ENCODE results near the gene RPL29. TPM values are rescaled to one million over a fixed set of nuclear protein-coding genes. Genes with fewer than 3 reads are reported as not detected.
"Not testable (repeated sequence)": the region's sequence is repeated elsewhere in the genome, so short reads cannot be mapped to it uniquely, and the experiment has no call there.

Gene RPL29
- 1,000 to 10,000 TPM; 1,843 to 1,901 TPM for total RNA-seq
- polyA plus RNA-seq (2013, experiment 1 of 2), result 3,206 TPM
- polyA plus RNA-seq (2013, experiment 2 of 2), result 3,014 TPM
- 464 to 1,042 (median 670) reads per million in 172 experiments for total RNA-seq

GRCh38 chr3:51995346-51996163, at the start of gene RPL29:
Gene RPL29, minus strand, starts transcription at chr3:51995895. Its CDS starts 434 bp downstream, at chr3:51995461.
- TF ChIP-seq, protein P1, sequence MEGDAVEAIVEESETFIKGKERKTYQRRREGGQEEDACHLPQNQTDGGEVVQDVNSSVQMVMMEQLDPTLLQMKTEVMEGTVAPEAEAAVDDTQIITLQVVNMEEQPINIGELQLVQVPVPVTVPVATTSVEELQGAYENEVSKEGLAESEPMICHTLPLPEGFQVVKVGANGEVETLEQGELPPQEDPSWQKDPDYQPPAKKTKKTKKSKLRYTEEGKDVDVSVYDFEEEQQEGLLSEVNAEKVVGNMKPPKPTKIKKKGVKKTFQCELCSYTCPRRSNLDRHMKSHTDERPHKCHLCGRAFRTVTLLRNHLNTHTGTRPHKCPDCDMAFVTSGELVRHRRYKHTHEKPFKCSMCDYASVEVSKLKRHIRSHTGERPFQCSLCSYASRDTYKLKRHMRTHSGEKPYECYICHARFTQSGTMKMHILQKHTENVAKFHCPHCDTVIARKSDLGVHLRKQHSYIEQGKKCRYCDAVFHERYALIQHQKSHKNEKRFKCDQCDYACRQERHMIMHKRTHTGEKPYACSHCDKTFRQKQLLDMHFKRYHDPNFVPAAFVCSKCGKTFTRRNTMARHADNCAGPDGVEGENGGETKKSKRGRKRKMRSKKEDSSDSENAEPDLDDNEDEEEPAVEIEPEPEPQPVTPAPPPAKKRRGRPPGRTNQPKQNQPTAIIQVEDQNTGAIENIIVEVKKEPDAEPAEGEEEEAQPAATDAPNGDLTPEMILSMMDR (IDR thresholded peaks at IDR 0.05), result no peak
- DNase-seq (peak; percentile 87 to 97 (median 91)), ATAC-seq (ENCODE audit: poor library complexity) (peak; percentile 98)
- Mint-ChIP-seq H3K4me1 (ENCODE audit: low read depth) (peaks cover 31% of the 10 kb centered on the region), H3K4me3 (peak within 1 kb of the TSS; percentile 99), H3K36me3 (ENCODE audit: low read depth) (peaks cover 40% of the 10 kb centered on the region), H3K9me3 (no peaks in the 10 kb centered on the region), H3K27me3 (no peaks in the 10 kb centered on the region), H3K27ac (peak within 1 kb of the TSS; percentile 97)
- peaks cover 34% of the 10 kb centered on the region for H3K36me3 ChIP-seq (ENCODE audit: insufficient read depth, low read length)
- POLR2A ChIA-PET, result interaction anchor here (0.6 to 2.9 kb wide), 18 partner anchors 10 to 496 kb away, joined by 3 to 35 read pairs (median 4); partner anchors contain the start of genes ABHD14A, ABHD14B, ACY1 and DCAF1
- peak within 1 kb of the TSS; percentile 88 to 95 for H3K27ac ChIP-seq (ENCODE audit: low read depth in 1 of 2, low read length in 2 of 2)
- intact Hi-C loops (cut with DNase I, micrococcal nuclease), result loop anchor here (1.0 to 10.0 kb wide), 6 partner anchors 20 to 709 kb away; partner anchors contain the start of genes PARP3 (in 2 of the 2), ABHD14A (in 1 of the 2), DUSP7 (in 1 of the 2) and GLT8D1 (in 1 of the 2)
- peak within 1 kb of the TSS; percentile 88 for H3K4me3 ChIP-seq (ENCODE audit: low read length)
- H3K4me1 ChIP-seq (ENCODE audit: insufficient read depth, low read length), result peaks cover 40% of the 10 kb centered on the region
- CTCF ChIA-PET, result interaction anchor here (0.6 to 2.7 kb wide), 9 partner anchors 13 to 284 kb away, joined by 3 to 22 read pairs (median 4); partner anchors contain the start of genes ABHD14A, ABHD14B, DUSP7 and PARP3
- no peaks in the 10 kb centered on the region for H3K9me3 ChIP-seq (ENCODE audit: control insufficient read depth in 1 of 2, insufficient read depth in 1 of 2, low read length in 2 of 2)
- H3K27me3 ChIP-seq (ENCODE audit: control insufficient read depth in 1 of 2, insufficient read depth in 2 of 2, low read length in 2 of 2), result no peaks in the 10 kb centered on the region

DNA sequence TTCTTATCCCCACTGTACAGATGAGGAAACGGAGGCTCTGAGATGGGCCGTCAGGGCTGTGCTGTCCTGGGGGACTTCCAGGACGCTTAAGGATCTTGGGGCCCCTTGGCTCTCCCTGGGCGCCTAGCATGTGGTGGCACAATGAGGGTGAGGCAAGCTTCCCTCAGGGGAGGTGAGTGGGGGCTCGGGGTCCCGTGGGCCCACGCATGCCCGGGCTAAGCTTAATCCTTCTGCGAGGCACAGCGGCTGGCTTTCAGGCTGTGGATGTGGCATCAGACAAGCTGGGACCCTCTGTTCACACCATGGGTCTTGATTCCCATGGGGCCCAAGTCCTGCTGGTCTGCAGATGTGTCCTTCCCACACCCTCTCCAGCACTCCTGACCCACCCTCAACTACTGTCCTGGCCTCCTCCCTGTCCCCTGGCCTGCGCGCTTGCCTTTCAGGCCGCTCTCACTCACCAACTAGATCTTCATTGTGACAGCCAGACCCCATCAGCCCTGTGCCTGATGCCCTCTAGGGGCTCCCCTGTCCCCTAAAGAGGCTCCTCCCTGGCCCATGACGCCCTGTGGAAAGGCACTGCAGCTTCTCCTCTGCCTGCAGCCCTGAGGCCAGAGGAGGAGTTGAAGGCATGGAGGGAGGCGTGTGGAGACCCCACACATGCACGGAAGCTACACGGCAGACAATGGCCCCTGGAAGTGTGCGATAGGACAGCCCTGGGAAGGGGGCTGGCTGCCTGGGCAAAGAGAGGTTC, 49.3 kb upstream of the RPL29 start:
- H3K36me3 ChIP-seq (ENCODE audit: insufficient read depth, low read length), result peaks cover 25% of the 10 kb centered on the region
- peaks cover 63% of the 10 kb centered on the region for H3K4me1 ChIP-seq (ENCODE audit: insufficient read depth, low read length)
- CTCF ChIA-PET, result no interaction called here
- H3K27ac ChIP-seq (ENCODE audit: low read depth in 1 of 2, low read length in 2 of 2), result no peak overlapping the region
- H3K9me3 ChIP-seq (ENCODE audit: control insufficient read depth in 1 of 2, insufficient read depth in 1 of 2, low read length in 2 of 2), result no peaks in the 10 kb centered on the region
- POLR2A ChIA-PET, result no interaction called here
- TF ChIP-seq, protein P1 (IDR thresholded peaks at IDR 0.05), result no peak
- DNase-seq (no peak), ATAC-seq (ENCODE audit: poor library complexity) (no peak)
- peak overlapping the region; percentile 59 for H3K27ac Mint-ChIP-seq
- H3K4me3 ChIP-seq (ENCODE audit: low read length), result no peak overlapping the region
- no peaks in the 10 kb centered on the region for H3K27me3 ChIP-seq (ENCODE audit: control insufficient read depth in 1 of 2, insufficient read depth in 2 of 2, low read length in 2 of 2)
- intact Hi-C loops (cut with DNase I, micrococcal nuclease), result no loop called here
- peaks cover 42% of the 10 kb centered on the region for H3K4me1 Mint-ChIP-seq (ENCODE audit: low read depth)
- H3K9me3 Mint-ChIP-seq, result no peaks in the 10 kb centered on the region
- H3K27me3 Mint-ChIP-seq, result no peaks in the 10 kb centered on the region
- H3K36me3 Mint-ChIP-seq (ENCODE audit: low read depth), result peaks cover 19% of the 10 kb centered on the region
- no peak overlapping the region for H3K4me3 Mint-ChIP-seq

DNA sequence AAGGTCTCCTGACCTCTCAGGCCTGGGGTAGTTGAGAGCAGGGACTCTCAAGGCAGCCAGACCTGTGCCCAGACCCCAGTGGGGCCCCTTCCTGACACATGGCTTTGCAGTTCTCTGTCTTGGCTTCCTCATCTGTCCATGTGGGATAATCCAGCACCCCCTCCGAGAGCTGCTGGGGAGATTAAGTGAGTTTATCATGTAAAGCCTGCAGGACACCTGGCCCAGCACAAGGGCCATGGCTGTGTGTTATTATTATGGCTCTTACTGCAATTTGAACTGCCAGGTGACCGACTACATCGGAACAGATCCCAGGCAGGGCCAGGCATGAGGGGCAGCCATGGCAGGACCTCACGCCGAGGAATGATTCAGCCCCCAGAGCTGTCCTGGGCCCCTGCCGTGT, 48.1 kb upstream of the RPL29 start:
- Mint-ChIP-seq H3K9me3 (no peaks in the 10 kb centered on the region), H3K4me3 (no peak overlapping the region), H3K36me3 (ENCODE audit: low read depth) (peaks cover 6% of the 10 kb centered on the region), H3K27ac (peak overlapping the region; percentile 44), H3K4me1 (ENCODE audit: low read depth) (peaks cover 30% of the 10 kb centered on the region), H3K27me3 (no peaks in the 10 kb centered on the region)
- Histone ChIP-seq H3K27ac (ENCODE audit: low read depth in 1 of 2, low read length in 2 of 2) (no peak overlapping the region), H3K4me1 (ENCODE audit: insufficient read depth, low read length) (peaks cover 51% of the 10 kb centered on the region), H3K27me3 (ENCODE audit: control insufficient read depth in 1 of 2, insufficient read depth in 2 of 2, low read length in 2 of 2) (no peaks in the 10 kb centered on the region), H3K4me3 (ENCODE audit: low read length) (no peak overlapping the region), H3K9me3 (ENCODE audit: control insufficient read depth in 1 of 2, insufficient read depth in 1 of 2, low read length in 2 of 2) (no peaks in the 10 kb centered on the region), H3K36me3 (ENCODE audit: insufficient read depth, low read length) (peaks cover 13% of the 10 kb centered on the region)
- TF ChIP-seq, protein P1 (IDR thresholded peaks at IDR 0.05), result no peak
- ATAC-seq (ENCODE audit: poor library complexity), result no peak
- ChIA-PET POLR2A (no interaction called here), CTCF (no interaction called here)
- DNase-seq, result no peak
- intact Hi-C loops (cut with DNase I, micrococcal nuclease), result no loop called here

- H3K4me3 Mint-ChIP-seq; H3K9me3 Mint-ChIP-seq; DNase-seq; H3K27me3 ChIP-seq (ENCODE audit: control insufficient read depth in 1 of 2, insufficient read depth in 2 of 2, low read length in 2 of 2); H3K27ac Mint-ChIP-seq; POLR2A ChIA-PET; ATAC-seq (ENCODE audit: poor library complexity); H3K27me3 Mint-ChIP-seq; H3K9me3 ChIP-seq (ENCODE audit: control insufficient read depth in 1 of 2, insufficient read depth in 1 of 2, low read length in 2 of 2); H3K4me3 ChIP-seq (ENCODE audit: low read length); H3K36me3 ChIP-seq (ENCODE audit: insufficient read depth, low read length); H3K27ac ChIP-seq (ENCODE audit: low read depth in 1 of 2, low read length in 2 of 2); intact Hi-C loops (cut with DNase I, micrococcal nuclease); H3K36me3 Mint-ChIP-seq (ENCODE audit: low read depth): not testable (repeated sequence)
- H3K4me1 ChIP-seq (ENCODE audit: insufficient read depth, low read length), result peaks cover 44% of the 10 kb centered on the region
- CTCF ChIA-PET, result interaction anchor here (0.7 kb wide), 1 partner anchor 95 kb away, joined by 3 read pairs; no protein-coding TSS in a partner anchor
- peaks cover 24% of the 10 kb centered on the region for H3K4me1 Mint-ChIP-seq (ENCODE audit: low read depth)
These were observed 47.3 kb upstream of the RPL29 start for GRCh38 chr3:52043039-52043438.

All from CD4-positive, alpha-beta T cell (primary cell).